HG02759 (cell line): Measurements from ENCODE around the gene THAP3.

Experiments used
- ATAC-seq: cut with Tn5 transposase; IDR thresholded peaks from one replicate; pipeline ENCODE4 v1.9.1; 2021; ENCODE audit warnings: mild to moderate bottlenecking, moderate library complexity; ENCODE audit not compliant: unreplicated experiment

THAP3 gene

GRCh38 chr1:6603915-6604558 is 20.6 kb upstream of the THAP3 start:
- ATAC-seq: no peak

GRCh38 chr1:6612641-6613360 is 11.9 kb upstream of the THAP3 start:
- ATAC-seq: peak; percentile 29

GRCh38 chr1:6613361-6614018 is 11.2 kb upstream of the THAP3 start, which contains the start of gene PHF13:
Gene PHF13 (plus strand): TSS chr1:6613731. CDS start chr1:6614067, 336 bp downstream.
- peak; percentile 88 for ATAC-seq

GRCh38 chr1:6614019-6614928 is 10.4 kb upstream of the THAP3 start:
- ATAC-seq: peak; percentile 19

- no peak for ATAC-seq
Observed at GRCh38 chr1:6614929-6615785, 9.5 kb upstream of the THAP3 start.

- ATAC-seq: no peak
Observed at GRCh38 chr1:6619045-6619444, 5.6 kb upstream of the THAP3 start.

GRCh38 chr1:6621429-6622391 is 3.0 kb upstream of the THAP3 start:
- no peak for ATAC-seq

- no peak for ATAC-seq
Observed at GRCh38 chr1:6622396-6623152, 2.1 kb upstream of the THAP3 start.

GRCh38 chr1:6623269-6623965 is 1.3 kb upstream of the THAP3 start:
- no peak for ATAC-seq

GRCh38 chr1:6625584-6626149 is 999 bp downstream of the THAP3 start:
- no peak for ATAC-seq

GRCh38 chr1:6627031-6627430 is 2.4 kb downstream of the THAP3 start:
- ATAC-seq: no peak

- ATAC-seq: no peak
Observed at GRCh38 chr1:6627841-6628545, 3.3 kb downstream of the THAP3 start.

GRCh38 chr1:6628971-6629479 is 4.4 kb downstream of the THAP3 start:
- no peak for ATAC-seq

GRCh38 chr1:6630027-6630426 is 5.4 kb downstream of the THAP3 start:
- ATAC-seq: no peak

GRCh38 chr1:6631058-6631457 is 6.4 kb downstream of the THAP3 start:
- no peak for ATAC-seq
